ENCODE data around the gene VSIG2. TPM values are rescaled to one million over a fixed set of nuclear protein-coding genes. Genes with fewer than 3 reads are reported as not detected.

VSIG2 gene
- total and polyA plus RNA-seq, 2 donors (not counting 1 experiment from before 2014, with no cell fraction given) = not detected

- H3K9ac ChIP-seq (ENCODE audit: insufficient read depth, low read length) = no peak overlapping the region
- H3K4me2 ChIP-seq (ENCODE audit: extremely low read depth, insufficient read depth, low read length) = peak overlapping the region; percentile 95
- peaks cover 9% of the 10 kb centered on the region for H3K4me1 ChIP-seq (ENCODE audit: control insufficient read depth, extremely low read depth, insufficient read depth, low read length)
- peak overlapping the region in 1 of 4 experiments; percentile 73 for H3K4me3 ChIP-seq (replicated peaks in 1 of 4; ENCODE audit: control extremely low read depth in 1 of 4, insufficient read depth in 1 of 4, low read depth in 3 of 4, low read length in 4 of 4)
- no peak overlapping the region for H2AFZ ChIP-seq (ENCODE audit: low read length)
- H3K27me3 ChIP-seq (ENCODE audit: control insufficient read depth, insufficient read depth, low read length) = no peaks in the 10 kb centered on the region
- DNase-seq (ENCODE audit: low read depth in 2 of 2) = no peak
- no peaks in the 10 kb centered on the region for H3K79me2 ChIP-seq (ENCODE audit: control insufficient read depth, insufficient read depth, low read length)
- no peaks in the 10 kb centered on the region for H3K36me3 ChIP-seq (ENCODE audit: control insufficient read depth, insufficient read depth, low read length)
- no peaks in the 10 kb centered on the region for H4K20me1 ChIP-seq (ENCODE audit: control insufficient read depth, extremely low read depth, insufficient read depth, low read length)
- no peaks in the 10 kb centered on the region for H3K9me3 ChIP-seq (ENCODE audit: control insufficient read depth, insufficient read depth, low read depth, low read length)
- TF ChIP-seq CTCF (conservative IDR thresholded peaks at IDR 0.05 in 1 of 2, IDR thresholded peaks at IDR 0.05 in 1 of 2; ENCODE audit: low read depth in 1 of 2, low read length in 2 of 2) (no peak), EZH2 (IDR thresholded peaks at IDR 0.05; ENCODE audit: low read length, missing control alignments) (no peak)
- no peak overlapping the region for H3K27ac ChIP-seq (ENCODE audit: insufficient read depth, low read length)
Measured at GRCh38 chr11:124745270-124745834, 6.7 kb downstream of the VSIG2 start.

- Histone ChIP-seq H3K79me2 (ENCODE audit: control insufficient read depth, insufficient read depth, low read length) (no peaks in the 10 kb centered on the region), H3K4me2 (ENCODE audit: extremely low read depth, insufficient read depth, low read length) (no peak overlapping the region), H3K27me3 (ENCODE audit: control insufficient read depth, insufficient read depth, low read length) (no peaks in the 10 kb centered on the region), H3K36me3 (ENCODE audit: control insufficient read depth, insufficient read depth, low read length) (no peaks in the 10 kb centered on the region), H4K20me1 (ENCODE audit: control insufficient read depth, extremely low read depth, insufficient read depth, low read length) (no peaks in the 10 kb centered on the region), H3K4me1 (ENCODE audit: control insufficient read depth, extremely low read depth, insufficient read depth, low read length) (peaks cover 3% of the 10 kb centered on the region), H3K9ac (ENCODE audit: insufficient read depth, low read length) (no peak overlapping the region), H3K27ac (ENCODE audit: insufficient read depth, low read length) (no peak overlapping the region), H2AFZ (ENCODE audit: low read length) (no peak overlapping the region), H3K4me3 (replicated peaks in 1 of 4; ENCODE audit: control extremely low read depth in 1 of 4, insufficient read depth in 1 of 4, low read depth in 3 of 4, low read length in 4 of 4) (no peak overlapping the region), H3K9me3 (ENCODE audit: control insufficient read depth, insufficient read depth, low read depth, low read length) (no peaks in the 10 kb centered on the region)
- DNase-seq (ENCODE audit: low read depth in 2 of 2) = no peak
- TF ChIP-seq CTCF (conservative IDR thresholded peaks at IDR 0.05 in 1 of 2, IDR thresholded peaks at IDR 0.05 in 1 of 2; ENCODE audit: low read depth in 1 of 2, low read length in 2 of 2) (no peak), EZH2 (IDR thresholded peaks at IDR 0.05; ENCODE audit: low read length, missing control alignments) (no peak)
Measured at GRCh38 chr11:124743050-124743449, 9.0 kb downstream of the VSIG2 start.

GRCh38 chr11:124742555-124742954 is 9.5 kb downstream of the VSIG2 start:
- Histone ChIP-seq H3K4me2 (ENCODE audit: extremely low read depth, insufficient read depth, low read length) (no peak overlapping the region), H3K4me1 (ENCODE audit: control insufficient read depth, extremely low read depth, insufficient read depth, low read length) (peaks cover 3% of the 10 kb centered on the region), H2AFZ (ENCODE audit: low read length) (no peak overlapping the region), H3K9me3 (ENCODE audit: control insufficient read depth, insufficient read depth, low read depth, low read length) (no peaks in the 10 kb centered on the region), H3K79me2 (ENCODE audit: control insufficient read depth, insufficient read depth, low read length) (no peaks in the 10 kb centered on the region), H3K9ac (ENCODE audit: insufficient read depth, low read length) (no peak overlapping the region), H3K36me3 (ENCODE audit: control insufficient read depth, insufficient read depth, low read length) (no peaks in the 10 kb centered on the region), H3K27ac (ENCODE audit: insufficient read depth, low read length) (no peak overlapping the region), H3K27me3 (ENCODE audit: control insufficient read depth, insufficient read depth, low read length) (no peaks in the 10 kb centered on the region), H3K4me3 (replicated peaks in 1 of 4; ENCODE audit: control extremely low read depth in 1 of 4, insufficient read depth in 1 of 4, low read depth in 3 of 4, low read length in 4 of 4) (no peak overlapping the region), H4K20me1 (ENCODE audit: control insufficient read depth, extremely low read depth, insufficient read depth, low read length) (no peaks in the 10 kb centered on the region)
- no peak for TF ChIP-seq CTCF (conservative IDR thresholded peaks at IDR 0.05 in 1 of 2, IDR thresholded peaks at IDR 0.05 in 1 of 2; ENCODE audit: low read depth in 1 of 2, low read length in 2 of 2)
- TF ChIP-seq EZH2 (IDR thresholded peaks at IDR 0.05; ENCODE audit: low read length, missing control alignments) = no peak
- DNase-seq (ENCODE audit: low read depth in 2 of 2) = no peak

All from fibroblast of lung (primary cell).